GM12864 (cell line): ENCODE measurements around the gene ZNF655.
A peak's percentile ranks its signal among the peaks of the same experiment; 100 is the strongest.
"Not testable (repeated sequence)": the region's sequence is repeated elsewhere in the genome, so short reads cannot be mapped to it uniquely, and the experiment has no call there.

Experiments used
- DNase-seq: peaks from one replicate; pipeline ENCODE4 v3.0.0-alpha.2; 2011; ENCODE audit warnings: low read depth
- H3K4me3 ChIP-seq: 2 replicates; pipeline ENCODE4 v1.5.1; 2011; ENCODE audit warnings: mild to moderate bottlenecking, low read depth, low read length, control low read depth
- TF ChIP-seq, protein P1 (sequence below): IDR thresholded peaks from 2 replicates; pipeline ENCODE4 v1.5.1; 2011; ENCODE audit warnings: low read depth, mild to moderate bottlenecking, moderate library complexity, low read length, control low read depth, inconsistent platforms; ENCODE audit errors: missing control alignments

The ZNF655 gene

DNA sequence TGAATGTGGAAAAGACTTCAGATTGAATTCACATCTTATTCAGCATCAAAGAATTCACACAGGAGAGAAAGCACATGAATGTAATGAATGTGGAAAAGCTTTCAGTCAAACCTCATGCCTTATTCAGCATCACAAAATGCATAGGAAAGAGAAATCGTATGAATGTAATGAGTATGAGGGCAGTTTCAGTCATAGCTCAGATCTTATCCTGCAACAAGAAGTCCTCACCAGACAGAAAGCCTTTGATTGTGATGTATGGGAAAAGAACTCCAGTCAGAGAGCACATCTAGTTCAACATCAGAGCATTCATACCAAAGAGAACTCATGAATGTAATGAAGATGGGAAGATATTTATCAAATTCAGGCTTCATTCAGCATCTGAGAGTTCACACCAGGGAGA, 14.8 kb downstream of the ZNF655 start:
- H3K4me3 ChIP-seq, result no peak overlapping the region
- TF ChIP-seq, protein P1, sequence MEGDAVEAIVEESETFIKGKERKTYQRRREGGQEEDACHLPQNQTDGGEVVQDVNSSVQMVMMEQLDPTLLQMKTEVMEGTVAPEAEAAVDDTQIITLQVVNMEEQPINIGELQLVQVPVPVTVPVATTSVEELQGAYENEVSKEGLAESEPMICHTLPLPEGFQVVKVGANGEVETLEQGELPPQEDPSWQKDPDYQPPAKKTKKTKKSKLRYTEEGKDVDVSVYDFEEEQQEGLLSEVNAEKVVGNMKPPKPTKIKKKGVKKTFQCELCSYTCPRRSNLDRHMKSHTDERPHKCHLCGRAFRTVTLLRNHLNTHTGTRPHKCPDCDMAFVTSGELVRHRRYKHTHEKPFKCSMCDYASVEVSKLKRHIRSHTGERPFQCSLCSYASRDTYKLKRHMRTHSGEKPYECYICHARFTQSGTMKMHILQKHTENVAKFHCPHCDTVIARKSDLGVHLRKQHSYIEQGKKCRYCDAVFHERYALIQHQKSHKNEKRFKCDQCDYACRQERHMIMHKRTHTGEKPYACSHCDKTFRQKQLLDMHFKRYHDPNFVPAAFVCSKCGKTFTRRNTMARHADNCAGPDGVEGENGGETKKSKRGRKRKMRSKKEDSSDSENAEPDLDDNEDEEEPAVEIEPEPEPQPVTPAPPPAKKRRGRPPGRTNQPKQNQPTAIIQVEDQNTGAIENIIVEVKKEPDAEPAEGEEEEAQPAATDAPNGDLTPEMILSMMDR, result no peak
- DNase-seq, result no peak

DNA sequence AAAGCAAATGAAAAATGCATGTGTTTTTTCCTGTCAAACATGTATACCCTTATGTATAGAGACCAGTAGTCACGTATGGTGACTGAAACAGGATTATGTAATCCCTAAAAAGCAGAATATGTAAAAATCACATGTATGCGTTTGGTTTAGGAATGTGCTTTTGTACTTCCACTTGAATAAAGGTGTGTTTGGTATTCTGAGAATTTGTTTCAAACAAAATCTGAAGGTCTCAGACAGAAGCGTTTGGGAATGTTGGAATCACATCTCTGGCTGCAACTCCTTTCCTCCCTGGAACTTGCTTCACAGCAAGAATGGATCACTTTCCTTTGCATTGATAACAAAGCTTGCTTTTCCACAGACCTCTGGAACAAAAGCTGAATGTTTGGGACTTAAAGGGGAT, 17.8 kb downstream of the ZNF655 start:
- DNase-seq, result no peak
- no peak overlapping the region for H3K4me3 ChIP-seq
- TF ChIP-seq, protein P1, result no peak

DNA sequence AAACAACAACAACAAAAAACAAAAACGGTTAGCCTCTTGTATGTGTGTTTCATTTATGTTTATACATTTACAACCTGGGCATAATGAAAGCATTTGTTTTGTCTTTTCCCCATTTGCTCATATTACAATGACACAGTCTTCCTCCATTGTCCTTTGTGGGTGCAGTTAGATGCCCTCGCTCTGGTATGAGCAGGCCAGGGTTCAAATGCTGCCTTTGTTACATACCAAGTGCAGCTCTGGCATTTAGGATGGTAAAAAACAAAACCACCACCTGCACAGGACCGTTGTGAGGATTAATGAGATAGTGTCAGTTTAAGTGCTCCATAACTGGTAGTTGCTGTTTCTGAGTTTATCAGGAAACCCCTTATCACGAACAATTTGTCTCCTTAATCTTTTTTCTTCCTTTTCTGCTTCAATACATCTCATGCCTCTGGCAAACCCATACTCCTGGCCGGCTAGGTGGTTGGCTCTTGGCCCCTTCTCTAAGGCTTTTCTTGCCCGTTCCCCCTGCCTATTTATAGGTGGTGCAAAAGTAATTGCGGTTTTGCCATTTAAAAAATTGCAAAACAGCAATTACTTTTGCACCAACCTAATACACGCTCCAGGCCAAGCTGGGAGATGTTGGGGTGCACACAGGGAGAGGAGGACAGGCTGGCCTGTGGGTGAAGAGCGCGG, 21.0 kb downstream of the ZNF655 start:
- TF ChIP-seq, protein P1, result no peak
- H3K4me3 ChIP-seq, result peak overlapping the region; percentile 1

DNA sequence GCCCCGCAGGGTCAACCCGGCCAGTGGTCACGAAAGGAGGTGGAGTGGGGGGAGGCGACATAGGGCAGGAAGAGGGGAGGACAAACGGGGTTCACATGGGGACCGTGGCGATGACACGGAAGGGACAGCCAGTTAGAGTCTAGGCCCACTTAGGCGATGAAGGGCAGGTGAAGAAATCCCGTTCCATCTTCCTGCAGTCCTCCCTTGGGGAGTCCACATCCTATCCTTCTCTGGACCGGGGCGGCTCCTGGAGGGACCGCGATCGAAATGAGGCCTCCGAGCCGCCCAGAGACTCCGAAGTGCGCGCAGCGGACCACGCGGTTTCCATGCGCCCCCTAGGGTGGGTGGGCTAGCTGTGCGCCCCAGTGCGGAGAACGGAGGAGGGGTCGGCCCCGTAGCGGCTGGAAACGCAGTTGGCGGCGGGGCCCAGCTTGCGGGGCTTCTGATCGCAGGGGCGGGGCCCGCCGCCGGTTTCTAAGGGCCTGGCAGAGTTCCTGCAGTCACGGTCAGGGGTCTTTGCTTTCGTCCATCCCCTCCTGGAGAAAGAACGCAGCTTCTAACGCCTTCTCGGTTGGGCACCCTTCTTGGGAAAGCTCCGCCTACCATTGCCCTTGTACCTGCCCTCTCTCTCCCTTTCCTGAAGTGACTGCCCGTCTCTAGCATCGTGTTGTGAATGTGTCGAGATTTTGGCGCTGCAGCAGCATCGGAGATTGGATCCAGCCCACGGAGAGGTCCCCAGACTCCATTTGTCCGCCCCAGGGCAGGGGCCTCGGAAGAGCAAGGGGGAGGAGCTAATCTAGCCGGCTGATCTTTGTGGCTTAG, 21.7 kb downstream of the ZNF655 start:
- TF ChIP-seq, protein P1, result peak; percentile 14
- DNase-seq, result no peak
- H3K4me3 ChIP-seq, result peak overlapping the region; percentile 1

More for the DNA sequence above, 21.0 kb downstream of the ZNF655 start:
- no peak for DNase-seq

DNA sequence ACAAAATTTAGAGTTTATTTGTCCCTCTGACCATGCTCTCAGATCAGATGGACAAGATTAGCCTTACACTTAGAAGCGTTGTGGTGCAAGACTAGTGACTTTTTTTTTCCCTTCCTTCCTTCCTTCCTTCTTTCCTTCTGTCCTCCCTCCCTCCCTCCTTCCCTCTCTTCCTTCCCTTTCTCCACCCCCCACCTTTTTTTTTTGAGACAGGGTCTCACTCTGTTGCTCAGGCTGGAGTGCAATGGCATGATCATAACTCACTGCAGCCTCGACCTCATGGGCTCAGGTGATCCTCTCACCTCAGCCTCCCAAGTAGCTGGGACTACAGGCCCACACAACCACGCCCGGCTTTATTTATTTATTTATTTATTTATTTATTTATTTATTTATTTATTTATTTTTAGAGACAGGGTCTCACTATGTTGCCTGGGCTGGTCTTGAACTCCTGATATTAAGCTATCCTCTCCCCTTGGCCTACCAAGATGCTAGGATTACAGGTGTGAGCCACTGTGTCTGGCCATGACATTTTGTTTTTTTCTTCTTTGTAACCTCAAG, 22.4 kb downstream of the ZNF655 start:
- DNase-seq, H3K4me3 ChIP-seq: not testable (repeated sequence)

DNA sequence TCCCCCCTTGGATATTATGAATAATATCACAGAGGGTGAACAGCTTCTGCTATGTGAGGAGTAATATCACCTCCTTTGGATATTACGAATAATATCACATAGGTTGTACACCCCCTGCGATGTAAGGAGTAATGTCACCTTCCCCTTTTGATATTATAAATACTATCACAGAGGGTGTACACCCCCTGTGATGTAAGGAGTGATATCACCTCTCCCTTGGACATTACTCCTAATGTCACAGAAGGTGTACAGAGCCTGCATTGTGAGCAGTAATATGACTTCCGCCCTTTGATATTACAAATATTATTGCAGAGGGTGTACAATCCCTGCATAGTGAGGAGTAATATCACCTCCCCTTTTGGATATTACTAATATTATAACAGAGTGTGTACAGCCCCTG, 30.4 kb downstream of the ZNF655 start:
- TF ChIP-seq, protein P1, result no peak
- no peak overlapping the region for H3K4me3 ChIP-seq
- DNase-seq, result no peak

DNA sequence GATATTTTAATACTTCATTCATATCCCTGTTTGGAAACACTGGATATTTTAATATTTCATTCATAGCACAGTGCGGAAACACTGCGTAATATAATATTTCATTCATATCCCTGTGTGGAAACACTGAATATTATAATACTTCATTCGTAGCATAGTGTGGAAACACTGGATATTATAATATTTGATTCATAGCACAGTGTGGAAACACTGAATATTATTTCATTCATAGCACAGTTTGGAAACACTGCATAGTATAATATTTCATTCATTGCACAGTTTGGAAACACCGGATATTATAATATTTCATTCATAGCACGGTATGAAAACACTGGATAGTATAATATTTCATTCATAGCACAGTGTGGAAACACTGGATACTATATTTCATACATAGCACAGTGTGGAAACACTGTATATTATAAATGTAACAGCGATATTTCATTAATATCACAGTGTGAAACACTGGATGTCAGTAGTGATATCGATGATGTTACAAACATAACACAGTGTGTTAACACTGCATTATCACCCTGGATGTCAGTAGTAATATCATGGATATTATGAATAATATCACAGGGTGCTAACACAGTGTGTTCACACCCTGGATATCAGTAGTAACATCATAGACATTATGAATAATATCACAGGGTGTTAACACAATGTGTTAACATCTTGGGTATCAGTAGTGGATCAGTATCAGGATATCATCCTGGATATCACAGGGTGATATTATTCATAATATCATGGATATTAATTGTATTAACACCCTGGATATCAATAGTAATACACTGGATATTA, 36.7 kb downstream of the ZNF655 start:
- DNase-seq, result no peak
- H3K4me3 ChIP-seq, result no peak overlapping the region
- TF ChIP-seq, protein P1, result no peak
